GM21381 (cell line): ENCODE data around the gene ST6GALNAC2.

Experiments used
- ATAC-seq: cut with Tn5 transposase; IDR thresholded peaks from one replicate; pipeline ENCODE4 v1.9.1; 2021; ENCODE audit warnings: mild to moderate bottlenecking, moderate library complexity; ENCODE audit not compliant: unreplicated experiment

Gene ST6GALNAC2

DNA sequence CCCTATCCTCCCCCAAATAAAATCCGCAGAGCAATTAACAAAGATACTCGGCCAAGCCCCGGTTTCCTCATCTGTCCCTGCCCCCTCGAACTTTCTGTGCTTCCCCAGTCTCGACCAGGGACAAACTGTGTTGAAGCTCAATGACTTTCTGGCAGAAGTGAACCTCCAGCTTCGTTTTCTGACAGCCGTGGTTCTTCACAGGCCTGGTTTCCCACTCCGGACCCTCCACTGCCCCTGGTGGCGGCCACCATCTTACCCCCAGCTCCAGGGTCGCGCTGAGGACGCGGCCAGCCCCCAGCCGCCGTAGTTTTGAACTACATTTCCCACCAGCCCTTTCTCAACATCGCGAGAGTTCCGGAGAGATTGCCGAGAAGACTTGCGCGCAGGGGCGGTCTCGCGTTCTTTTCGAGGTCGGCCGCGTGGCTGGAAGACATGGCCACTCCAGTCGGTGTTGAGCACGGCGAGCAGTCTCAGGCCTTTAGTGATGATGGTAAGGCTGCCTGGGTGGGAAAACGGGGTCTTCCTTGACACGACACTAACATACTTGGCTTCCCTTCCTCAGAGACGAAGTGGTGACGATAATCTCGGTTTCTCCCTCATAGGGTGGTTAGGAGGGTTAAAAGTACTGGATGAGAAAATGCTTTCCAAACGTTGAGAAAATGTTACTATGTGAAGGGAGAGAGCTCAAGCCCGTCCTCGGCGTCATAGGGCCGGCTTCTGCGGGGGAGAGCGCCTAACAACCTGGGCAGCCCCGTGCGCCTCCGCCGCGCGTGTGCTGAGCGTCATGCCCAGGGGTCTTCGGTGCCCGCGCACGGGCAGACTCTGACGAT, 28.1 kb downstream of the ST6GALNAC2 start:
- peak; percentile 89 for ATAC-seq

- peak; percentile 14 for ATAC-seq
Observed at GRCh38 chr17:76556765-76557367, 28.8 kb downstream of the ST6GALNAC2 start.

DNA sequence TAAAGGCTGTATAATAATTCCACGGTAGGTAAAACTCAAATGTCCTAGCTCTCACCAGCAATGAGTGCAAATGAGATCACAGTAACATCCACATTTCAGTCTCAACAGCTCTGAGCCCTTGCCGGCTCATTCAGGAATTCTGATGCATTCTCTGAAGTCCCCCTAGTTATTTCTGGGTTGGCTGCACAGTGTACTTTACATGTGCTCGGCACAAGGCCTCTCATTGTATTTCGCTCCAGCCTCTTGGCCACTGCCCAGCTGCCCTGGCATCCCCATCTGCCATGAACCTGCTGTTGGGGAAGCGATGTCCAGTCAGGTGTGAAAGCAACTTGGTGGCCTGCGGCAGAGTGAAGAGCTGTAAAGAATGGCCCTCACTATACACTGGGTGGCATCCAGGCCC, 31.5 kb downstream of the ST6GALNAC2 start:
- ATAC-seq = no peak

- ATAC-seq = no peak
Observed at GRCh38 chr17:76553178-76553908, 32.3 kb downstream of the ST6GALNAC2 start.

DNA sequence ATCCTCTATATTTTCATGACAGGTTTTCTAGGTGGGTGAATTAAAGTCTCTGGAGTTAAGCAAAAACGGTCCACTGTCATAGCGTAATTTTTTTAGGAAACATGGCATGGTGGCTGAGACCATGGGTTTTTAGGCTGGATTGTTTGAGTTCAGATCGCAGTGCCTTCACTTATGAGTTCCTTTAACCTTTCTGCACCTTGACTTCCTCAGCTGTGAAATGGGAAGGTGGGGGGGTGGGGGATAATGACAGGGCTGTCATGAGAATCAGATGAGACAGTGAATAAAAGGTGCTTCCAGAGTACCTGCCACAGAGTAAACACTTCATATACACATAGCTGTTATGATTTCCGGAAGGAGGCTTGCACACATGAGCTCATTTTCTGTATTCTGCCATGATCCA, 34.0 kb downstream of the ST6GALNAC2 start:
- ATAC-seq = no peak

DNA sequence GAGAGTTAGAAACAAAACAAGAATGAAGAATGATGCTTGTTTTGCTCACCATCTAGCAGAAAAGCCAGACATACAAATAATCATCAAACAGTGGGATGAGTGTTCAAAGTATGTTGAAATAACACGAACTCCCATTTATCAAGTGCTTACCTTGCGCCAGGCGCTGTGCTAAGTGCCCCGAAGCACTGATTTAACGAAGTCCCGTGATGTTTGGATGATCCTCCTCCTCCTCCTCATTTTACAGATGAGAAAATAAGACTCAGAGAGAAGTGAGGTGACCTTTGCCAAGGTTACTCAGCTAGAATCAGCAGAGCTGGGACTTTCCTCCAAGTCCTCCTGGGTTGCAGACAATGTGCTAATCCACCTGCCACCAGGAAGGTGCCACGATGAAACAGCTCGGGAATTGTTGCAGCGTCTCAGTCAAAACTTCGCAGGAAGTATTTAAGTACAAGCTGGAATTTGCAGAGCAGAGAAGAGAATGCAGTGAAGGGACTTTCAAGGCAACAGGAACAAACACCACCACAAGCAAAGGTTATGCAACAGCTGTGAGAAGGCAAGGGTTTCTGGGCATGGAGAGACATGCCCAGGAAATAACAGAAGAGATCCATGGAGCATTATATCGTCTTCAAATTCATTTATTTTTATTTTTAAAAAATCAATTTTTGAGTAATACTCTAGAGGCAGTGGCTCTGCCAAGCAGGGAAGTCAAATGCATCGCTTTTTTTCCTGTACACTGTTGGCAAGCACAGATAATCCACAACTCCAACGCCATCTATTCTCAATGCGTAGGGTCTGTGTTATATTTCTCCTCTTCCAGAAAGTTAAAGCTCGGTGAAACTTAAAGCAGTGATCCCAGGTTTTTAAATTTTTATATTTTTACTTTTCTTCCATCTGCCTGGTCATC, 34.7 kb downstream of the ST6GALNAC2 start:
- no peak for ATAC-seq

- no peak for ATAC-seq
Observed at GRCh38 chr17:76549539-76549938, 36.1 kb downstream of the ST6GALNAC2 start.

GRCh38 chr17:76549215-76549518, 36.5 kb downstream of the ST6GALNAC2 start:
- no peak for ATAC-seq

DNA sequence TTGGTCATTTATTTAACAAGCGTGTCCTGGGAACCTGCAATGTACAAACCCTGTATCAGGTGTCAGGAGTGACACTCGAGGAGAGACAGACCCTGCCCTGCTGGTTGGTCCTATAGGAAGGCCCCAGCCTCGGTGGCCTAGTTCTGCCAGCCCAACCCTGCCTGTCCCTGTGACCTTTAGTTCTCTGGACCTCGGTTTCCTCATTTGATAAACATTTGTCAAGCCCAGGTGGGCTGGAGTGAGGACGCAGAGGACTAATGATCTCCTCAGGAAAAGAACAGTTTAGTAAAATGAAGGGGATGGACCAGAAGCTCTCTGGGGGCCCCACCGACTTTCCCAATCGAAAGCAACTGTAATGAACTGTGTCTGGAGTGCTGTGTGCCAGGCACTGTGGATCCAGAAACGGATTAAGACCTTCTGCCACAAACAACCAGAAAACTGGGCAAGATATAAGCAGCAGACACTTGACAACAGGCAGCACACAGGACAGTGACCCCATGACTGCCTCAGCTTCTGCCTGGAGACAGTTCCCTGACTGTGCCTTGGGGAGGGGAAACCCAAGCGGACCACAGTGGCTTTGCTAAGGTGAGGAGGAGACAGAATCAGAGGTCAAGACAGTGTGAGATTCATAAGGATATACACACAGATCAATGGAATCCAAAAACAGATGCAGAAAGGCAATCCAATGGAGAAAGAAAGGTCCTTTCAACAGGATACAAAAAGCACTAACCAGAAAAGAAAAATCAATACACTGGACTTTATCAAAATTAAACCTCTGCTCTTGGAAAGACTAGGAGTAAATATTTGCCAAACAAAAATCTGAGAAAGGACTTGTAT, 37.1 kb downstream of the ST6GALNAC2 start:
- no peak for ATAC-seq

- no peak for ATAC-seq
Observed at GRCh38 chr17:76547642-76548202, 37.9 kb downstream of the ST6GALNAC2 start.

DNA sequence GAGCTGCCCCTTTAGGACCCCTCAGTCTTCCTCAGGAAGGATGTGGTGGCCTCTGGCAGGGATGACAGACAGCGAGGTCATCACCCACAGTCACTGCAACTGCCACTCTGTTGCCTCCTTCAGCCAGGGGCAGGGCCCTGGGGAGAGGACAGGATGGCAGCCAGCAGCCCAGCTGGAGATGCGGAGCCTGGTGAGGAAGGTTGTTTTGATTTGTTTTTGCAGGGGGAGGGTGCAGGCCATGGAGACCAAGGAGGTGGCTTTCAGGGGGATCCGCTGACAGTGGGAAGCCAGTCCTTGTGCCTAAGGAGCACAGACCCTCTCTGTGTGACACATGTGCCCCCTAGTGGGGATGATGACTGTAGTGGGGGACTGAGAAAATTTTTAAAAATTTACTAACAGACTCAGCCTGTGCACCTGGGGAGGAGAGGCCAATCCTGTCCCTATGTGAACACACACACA, 38.4 kb downstream of the ST6GALNAC2 start:
- ATAC-seq = no peak

DNA sequence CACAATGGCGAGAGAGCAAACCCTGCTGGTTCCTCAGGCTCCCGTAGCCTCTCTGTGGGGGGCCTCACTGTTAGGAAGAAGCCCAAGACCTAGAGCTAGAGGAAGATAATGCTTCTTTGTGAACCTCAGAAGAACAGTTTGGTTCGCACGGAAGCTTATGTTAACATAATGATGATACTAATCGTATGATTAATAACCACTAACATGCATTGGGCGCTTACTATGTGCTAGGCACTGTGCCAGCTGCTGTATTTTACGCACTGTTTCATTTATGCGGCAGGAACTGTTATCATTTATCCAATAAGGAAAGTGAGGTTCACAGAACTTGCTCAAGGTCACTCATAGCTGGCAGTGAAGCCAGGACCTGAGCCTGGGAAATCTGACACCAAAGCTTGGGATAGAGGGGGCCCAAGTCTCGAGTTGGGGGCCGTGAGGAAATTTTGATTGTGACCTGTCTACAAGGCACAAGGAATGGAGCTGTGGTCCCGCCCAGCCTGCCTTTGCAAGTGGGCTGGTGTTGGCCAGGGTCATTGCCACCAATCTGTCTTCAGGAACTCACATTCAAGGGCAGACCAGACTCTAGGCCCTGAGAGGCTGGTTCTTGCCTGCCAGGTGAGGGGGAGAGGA, 39.0 kb downstream of the ST6GALNAC2 start:
- ATAC-seq = no peak

DNA sequence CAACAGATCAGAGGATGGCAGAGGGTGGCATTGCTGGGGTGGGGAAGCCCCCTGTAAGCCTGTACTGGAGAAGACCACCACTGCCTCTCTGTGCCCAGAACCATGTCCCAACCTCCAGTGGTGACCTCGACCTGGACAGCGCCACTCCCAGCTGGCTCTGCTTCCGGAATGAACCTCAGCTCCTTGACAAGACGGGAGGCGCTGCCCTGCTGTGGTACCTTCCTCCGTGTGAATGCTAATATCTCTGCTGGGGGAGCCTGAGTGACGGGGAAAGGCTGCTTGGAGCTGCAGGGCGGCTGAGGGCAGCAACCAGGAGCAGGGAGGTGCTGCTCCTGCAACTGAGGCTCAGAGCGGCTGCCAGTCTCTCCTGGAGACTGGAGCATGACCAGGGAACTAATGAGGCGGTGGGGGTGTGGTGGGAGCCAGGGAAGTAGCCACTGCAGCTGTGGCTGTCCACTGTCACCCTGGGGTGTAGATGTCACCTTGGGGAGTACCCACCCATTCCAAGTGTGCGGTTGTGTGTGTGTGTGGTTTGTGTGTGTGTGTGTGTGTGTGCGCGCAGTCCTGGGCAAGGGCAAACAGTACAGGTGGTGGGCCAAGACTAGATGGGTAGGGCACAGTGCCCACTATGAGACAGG, 39.6 kb downstream of the ST6GALNAC2 start:
- no peak for ATAC-seq

GRCh38 chr17:76544546-76545365, 40.9 kb downstream of the ST6GALNAC2 start:
- ATAC-seq = no peak

DNA sequence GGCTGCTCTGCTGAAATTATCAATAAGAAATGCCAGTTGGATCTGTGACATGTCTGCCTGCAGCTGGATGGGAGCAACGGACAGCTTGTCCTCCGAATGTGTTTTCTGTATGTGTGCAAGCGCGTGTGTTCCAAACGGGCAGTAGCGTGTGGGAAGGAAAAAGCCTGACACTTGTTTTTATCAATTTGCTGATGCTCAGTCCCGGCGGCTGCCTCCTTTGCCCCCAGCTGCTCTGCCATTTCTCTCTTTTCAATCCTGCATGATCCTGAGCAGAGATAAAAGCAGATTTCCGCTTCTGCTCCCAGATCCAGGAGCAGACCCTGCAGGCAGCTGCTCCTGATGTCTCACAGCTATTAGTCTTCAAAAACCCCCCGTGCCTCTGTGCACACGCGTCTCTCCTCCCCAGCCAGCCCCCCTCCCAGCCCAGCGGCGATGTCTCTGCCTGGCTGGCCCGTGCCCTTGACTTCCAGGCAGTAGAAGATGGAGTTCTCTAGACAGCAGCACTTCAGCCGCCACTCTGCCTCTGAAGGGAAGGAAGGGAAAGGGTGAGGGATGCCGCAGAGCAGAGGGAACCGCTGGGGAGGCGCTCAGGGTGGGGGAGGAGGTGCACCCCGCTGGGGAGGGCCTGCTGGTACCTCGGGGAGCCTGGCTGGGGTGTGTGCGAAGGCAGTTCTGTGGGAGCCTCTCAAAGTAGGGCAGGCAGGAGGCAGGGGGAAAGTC, 41.7 kb downstream of the ST6GALNAC2 start:
- no peak for ATAC-seq

DNA sequence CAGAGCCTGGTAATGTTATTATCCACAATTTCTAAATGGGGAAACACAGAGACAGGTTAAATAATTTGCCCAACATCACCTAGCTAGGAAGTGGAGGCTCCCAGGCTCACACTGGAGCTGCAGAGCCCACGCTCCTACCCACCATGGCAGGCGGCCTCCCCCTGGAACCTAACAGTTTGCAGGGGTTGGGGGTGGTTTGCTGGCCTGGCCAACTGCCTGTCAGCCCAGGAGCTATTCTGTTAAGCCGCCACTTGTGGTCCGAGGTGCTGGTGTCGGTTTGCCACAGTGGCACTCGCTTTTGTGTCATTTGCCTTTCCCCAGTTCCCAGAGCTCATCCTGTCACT, 42.2 kb downstream of the ST6GALNAC2 start:
- ATAC-seq = no peak

DNA sequence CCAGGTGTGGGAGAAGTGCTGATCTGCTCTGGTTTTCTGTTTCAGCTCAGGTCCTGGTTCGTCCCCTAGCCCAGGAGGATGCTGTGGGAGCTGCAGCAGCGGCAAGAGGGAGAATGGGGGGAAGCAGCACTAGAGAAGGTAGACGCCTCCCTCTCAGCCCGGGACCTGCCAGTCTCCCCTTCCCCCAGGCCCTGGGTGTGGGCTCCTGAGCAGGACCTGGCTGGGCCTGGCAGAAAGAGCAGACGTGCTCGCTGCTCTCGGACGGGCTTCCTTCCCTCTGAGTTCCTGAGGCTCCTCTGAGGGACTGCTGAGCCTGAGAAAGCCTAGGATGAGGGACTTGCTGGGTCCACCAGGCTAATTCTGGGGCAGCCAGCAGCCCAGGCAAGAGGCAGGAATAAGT, 42.7 kb downstream of the ST6GALNAC2 start:
- no peak for ATAC-seq
